ENCODE measurements around the gene BMP7. TPM values are rescaled to one million over a fixed set of nuclear protein-coding genes. Genes with fewer than 3 reads are reported as not detected.

Gene BMP7
- total and polyA plus RNA-seq, 8 donors = 0.67 to 22.4 (median 16.2) TPM

GRCh38 chr20:57249772-57250171 lies 16.7 kb downstream of the BMP7 start:
- TF ChIP-seq, protein P1, sequence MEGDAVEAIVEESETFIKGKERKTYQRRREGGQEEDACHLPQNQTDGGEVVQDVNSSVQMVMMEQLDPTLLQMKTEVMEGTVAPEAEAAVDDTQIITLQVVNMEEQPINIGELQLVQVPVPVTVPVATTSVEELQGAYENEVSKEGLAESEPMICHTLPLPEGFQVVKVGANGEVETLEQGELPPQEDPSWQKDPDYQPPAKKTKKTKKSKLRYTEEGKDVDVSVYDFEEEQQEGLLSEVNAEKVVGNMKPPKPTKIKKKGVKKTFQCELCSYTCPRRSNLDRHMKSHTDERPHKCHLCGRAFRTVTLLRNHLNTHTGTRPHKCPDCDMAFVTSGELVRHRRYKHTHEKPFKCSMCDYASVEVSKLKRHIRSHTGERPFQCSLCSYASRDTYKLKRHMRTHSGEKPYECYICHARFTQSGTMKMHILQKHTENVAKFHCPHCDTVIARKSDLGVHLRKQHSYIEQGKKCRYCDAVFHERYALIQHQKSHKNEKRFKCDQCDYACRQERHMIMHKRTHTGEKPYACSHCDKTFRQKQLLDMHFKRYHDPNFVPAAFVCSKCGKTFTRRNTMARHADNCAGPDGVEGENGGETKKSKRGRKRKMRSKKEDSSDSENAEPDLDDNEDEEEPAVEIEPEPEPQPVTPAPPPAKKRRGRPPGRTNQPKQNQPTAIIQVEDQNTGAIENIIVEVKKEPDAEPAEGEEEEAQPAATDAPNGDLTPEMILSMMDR (IDR thresholded peaks at IDR 0.05) = no peak
- Histone ChIP-seq H3K4me3 (no peak overlapping the region), H3K4me1 (no peaks in the 10 kb centered on the region), H3K27ac (no peak overlapping the region), H3K36me3 (no peaks in the 10 kb centered on the region), H3K9me3 (no peaks in the 10 kb centered on the region), H3K27me3 (peaks cover 0 to 30% of the 10 kb centered on the region in 2 donors)
- intact Hi-C loops (cut with DNase I) = no loop called here
- no peak for ATAC-seq
- no peak for DNase-seq

- H3K4me1 ChIP-seq = no peaks in the 10 kb centered on the region
- TF ChIP-seq, protein P1 (IDR thresholded peaks at IDR 0.05) = no peak
- intact Hi-C loops (cut with DNase I) = no loop called here
- no peak overlapping the region for H3K4me3 ChIP-seq
- ATAC-seq (no peak), DNase-seq (no peak)
- H3K9me3 ChIP-seq = no peaks in the 10 kb centered on the region
- no peak overlapping the region for H3K27ac ChIP-seq
- H3K27me3 ChIP-seq = peaks cover 0 to 24% of the 10 kb centered on the region in 2 donors
- no peaks in the 10 kb centered on the region for H3K36me3 ChIP-seq
Observed at GRCh38 chr20:57249073-57249472, 17.4 kb downstream of the BMP7 start.

DNA sequence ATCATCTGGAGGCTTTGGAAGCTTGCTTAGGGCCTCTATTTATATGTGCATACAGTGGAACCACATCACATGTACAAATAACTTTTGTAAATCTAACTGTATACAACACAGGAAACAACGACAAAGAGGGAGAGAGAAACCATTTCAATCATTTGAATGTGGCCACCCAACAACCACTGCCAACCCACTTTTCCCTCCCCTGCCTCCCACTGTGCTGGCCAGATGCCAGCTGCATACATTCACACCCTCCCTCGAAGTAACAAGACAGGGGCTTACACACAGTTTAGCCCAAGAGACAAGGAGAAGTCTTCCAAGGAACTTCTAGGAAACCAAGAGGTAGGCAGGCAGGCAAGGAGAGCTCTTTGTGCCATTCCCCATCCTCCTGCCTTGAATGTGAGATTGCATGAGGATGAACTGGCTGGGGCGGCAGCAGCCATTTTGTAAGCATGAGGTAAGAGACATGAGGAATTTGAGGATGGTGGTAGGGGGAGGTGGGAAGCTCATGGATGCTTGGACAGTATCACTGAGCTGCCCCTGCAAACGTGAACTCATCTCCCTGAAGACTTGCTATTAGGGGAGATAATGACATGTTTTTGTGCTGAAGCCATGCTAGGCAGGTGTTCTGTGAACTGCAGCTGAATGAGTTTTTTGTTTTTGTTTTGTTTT lies 18.2 kb downstream of the BMP7 start:
- Histone ChIP-seq H3K27ac (no peak overlapping the region), H3K36me3 (no peaks in the 10 kb centered on the region), H3K4me3 (no peak overlapping the region), H3K27me3 (peaks cover 0 to 17% of the 10 kb centered on the region in 2 donors), H3K4me1 (no peaks in the 10 kb centered on the region), H3K9me3 (no peaks in the 10 kb centered on the region)
- ATAC-seq (no peak), DNase-seq (no peak)
- TF ChIP-seq, protein P1 (IDR thresholded peaks at IDR 0.05) = no peak
- intact Hi-C loops (cut with DNase I) = no loop called here

GRCh38 chr20:57247292-57247965 lies 19.0 kb downstream of the BMP7 start:
- ATAC-seq (no peak), DNase-seq (no peak)
- H3K36me3 ChIP-seq = no peaks in the 10 kb centered on the region
- H3K27ac ChIP-seq = no peak overlapping the region
- TF ChIP-seq, protein P1 (IDR thresholded peaks at IDR 0.05) = no peak
- H3K4me3 ChIP-seq = no peak overlapping the region
- H3K9me3 ChIP-seq = no peaks in the 10 kb centered on the region
- peaks cover 0 to 17% of the 10 kb centered on the region in 2 donors for H3K27me3 ChIP-seq
- no peaks in the 10 kb centered on the region for H3K4me1 ChIP-seq
- intact Hi-C loops (cut with DNase I) = no loop called here

- TF ChIP-seq, protein P1 (IDR thresholded peaks at IDR 0.05) = no peak
- no peak for ATAC-seq
- no peak for DNase-seq
- Histone ChIP-seq H3K4me1 (no peaks in the 10 kb centered on the region), H3K4me3 (no peak overlapping the region), H3K9me3 (no peaks in the 10 kb centered on the region), H3K36me3 (no peaks in the 10 kb centered on the region), H3K27ac (no peak overlapping the region), H3K27me3 (peaks cover 0 to 17% of the 10 kb centered on the region in 2 donors)
- intact Hi-C loops (cut with DNase I) = no loop called here
Observed at GRCh38 chr20:57245997-57246396, 20.4 kb downstream of the BMP7 start.

Measured in left lung (tissue), 10 donors.